ENCODE data around the gene ANKMY1. TPM values are rescaled to one million over a fixed set of nuclear protein-coding genes. Genes with fewer than 3 reads are reported as not detected.

The ANKMY1 gene
- total RNA-seq, 1 experiment from 2014 or later: 85.7 TPM

GRCh38 chr2:240597419-240598181, 39.8 kb upstream of the ANKMY1 start:
- Histone ChIP-seq H3K36me3 (ENCODE audit: low read depth) (0 out of 2 replicates have a peak, but pooled peaks cover 4% of the 10 kb centered on the region), H3K9me2 (ENCODE audit: insufficient read depth) (no peaks in the 10 kb centered on the region), H3K79me2 (ENCODE audit: low read depth) (no peaks in the 10 kb centered on the region; the same call in 1 of the 2 replicates), H4K20me1 (ENCODE audit: insufficient read depth) (peaks cover 12% of the 10 kb centered on the region), H3K27me3 (ENCODE audit: insufficient read depth, low read depth) (no peaks in the 10 kb centered on the region), H3K9me3 (ENCODE audit: insufficient read depth, low read depth) (no peaks in the 10 kb centered on the region), H2AFZ (no peak overlapping the region), H3K4me2 (no peak overlapping the region), H3K4me3 (no peak overlapping the region), H3K27ac (no peak overlapping the region), H3F3A (ENCODE audit: insufficient read depth, low read depth) (no peaks in the 10 kb centered on the region), H3K4me1 (replicated peaks; ENCODE audit: insufficient read depth) (no peaks in the 10 kb centered on the region)
- DNase-seq: no peak
- intact Hi-C loops (cut with micrococcal nuclease; ENCODE audit: unreplicated experiment): no loop called here
- TF ChIP-seq CTCF (conservative IDR thresholded peaks at IDR 0.05) (no peak), EZH2 (IDR thresholded peaks at IDR 0.05; ENCODE audit: low read depth) (no peak)
- POLR2A ChIA-PET (ENCODE audit: unreplicated experiment): no interaction called here
- CTCF ChIA-PET: no interaction called here
- BruUV-seq (replicated peaks): no TSS peak

GRCh38 chr2:240597054-240597418, 39.2 kb upstream of the ANKMY1 start:
- H3K27me3 ChIP-seq (ENCODE audit: insufficient read depth, low read depth): no peaks in the 10 kb centered on the region
- no peaks in the 10 kb centered on the region for H3K9me3 ChIP-seq (ENCODE audit: insufficient read depth, low read depth)
- H3F3A ChIP-seq (ENCODE audit: insufficient read depth, low read depth): no peaks in the 10 kb centered on the region
- no peaks in the 10 kb centered on the region; the same call in 1 of the 2 replicates for H3K79me2 ChIP-seq (ENCODE audit: low read depth)
- DNase-seq: no peak
- ChIA-PET CTCF (no interaction called here), POLR2A (ENCODE audit: unreplicated experiment) (no interaction called here)
- no TSS peak for BruUV-seq (replicated peaks)
- H3K4me1 ChIP-seq (replicated peaks; ENCODE audit: insufficient read depth): no peaks in the 10 kb centered on the region
- peaks cover 12% of the 10 kb centered on the region for H4K20me1 ChIP-seq (ENCODE audit: insufficient read depth)
- TF ChIP-seq CTCF (conservative IDR thresholded peaks at IDR 0.05) (no peak), EZH2 (IDR thresholded peaks at IDR 0.05; ENCODE audit: low read depth) (no peak)
- H2AFZ ChIP-seq: no peak overlapping the region
- H3K4me3 ChIP-seq: no peak overlapping the region
- intact Hi-C loops (cut with micrococcal nuclease; ENCODE audit: unreplicated experiment): no loop called here
- H3K27ac ChIP-seq: no peak overlapping the region
- 0 out of 2 replicates have a peak, but pooled peaks cover 4% of the 10 kb centered on the region for H3K36me3 ChIP-seq (ENCODE audit: low read depth)
- H3K9me2 ChIP-seq (ENCODE audit: insufficient read depth): no peaks in the 10 kb centered on the region
- no peak overlapping the region for H3K4me2 ChIP-seq

GRCh38 chr2:240596491-240596931, 38.7 kb upstream of the ANKMY1 start:
- Histone ChIP-seq H4K20me1 (ENCODE audit: insufficient read depth) (peaks cover 12% of the 10 kb centered on the region), H3K4me2 (no peak overlapping the region), H3K79me2 (ENCODE audit: low read depth) (no peaks in the 10 kb centered on the region; the same call in none of the 2 replicates), H3K27ac (no peak overlapping the region), H3K4me3 (no peak overlapping the region), H3K4me1 (replicated peaks; ENCODE audit: insufficient read depth) (no peaks in the 10 kb centered on the region), H3F3A (ENCODE audit: insufficient read depth, low read depth) (no peaks in the 10 kb centered on the region), H3K36me3 (ENCODE audit: low read depth) (0 out of 2 replicates have a peak, but pooled peaks cover 4% of the 10 kb centered on the region), H3K27me3 (ENCODE audit: insufficient read depth, low read depth) (no peaks in the 10 kb centered on the region), H3K9me2 (ENCODE audit: insufficient read depth) (no peaks in the 10 kb centered on the region), H2AFZ (no peak overlapping the region), H3K9me3 (ENCODE audit: insufficient read depth, low read depth) (no peaks in the 10 kb centered on the region)
- intact Hi-C loops (cut with micrococcal nuclease; ENCODE audit: unreplicated experiment): no loop called here
- POLR2A ChIA-PET (ENCODE audit: unreplicated experiment): no interaction called here
- no peak for TF ChIP-seq CTCF (conservative IDR thresholded peaks at IDR 0.05)
- TF ChIP-seq EZH2 (IDR thresholded peaks at IDR 0.05; ENCODE audit: low read depth): no peak
- BruUV-seq (replicated peaks): no TSS peak
- CTCF ChIA-PET: no interaction called here
- DNase-seq: no peak
